LoVo (cell line): ENCODE results near the gene DPH3.

Source experiments
- DNase-seq: peaks from one replicate; pipeline ENCODE4 v3.0.0-alpha.2; 2016; ENCODE audit warnings: low spot score

DPH3 gene

DNA sequence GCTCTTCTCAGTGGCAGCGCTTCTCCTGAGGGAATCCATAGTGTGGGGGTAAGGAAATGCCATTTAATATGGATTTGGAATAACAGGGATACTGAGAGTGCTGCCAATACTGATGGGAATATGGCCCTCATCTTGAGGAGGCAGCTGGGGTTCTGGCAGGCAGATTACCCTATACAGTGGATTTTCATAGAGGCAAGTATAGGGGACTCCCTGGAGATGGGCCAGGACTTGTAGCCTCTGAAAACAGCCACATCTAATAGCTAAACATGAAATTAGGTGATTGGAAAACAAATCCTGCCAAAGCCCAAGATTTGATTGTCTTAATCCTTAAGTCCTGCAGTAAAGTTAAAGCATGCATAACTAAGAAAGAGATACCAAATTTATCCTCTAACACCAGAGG is 30.9 kb downstream of the DPH3 start:
- no peak for DNase-seq

GRCh38 chr3:16231983-16232382 is 32.8 kb downstream of the DPH3 start:
- DNase-seq: no peak

GRCh38 chr3:16229681-16230080 is 35.1 kb downstream of the DPH3 start:
- DNase-seq: no peak

DNA sequence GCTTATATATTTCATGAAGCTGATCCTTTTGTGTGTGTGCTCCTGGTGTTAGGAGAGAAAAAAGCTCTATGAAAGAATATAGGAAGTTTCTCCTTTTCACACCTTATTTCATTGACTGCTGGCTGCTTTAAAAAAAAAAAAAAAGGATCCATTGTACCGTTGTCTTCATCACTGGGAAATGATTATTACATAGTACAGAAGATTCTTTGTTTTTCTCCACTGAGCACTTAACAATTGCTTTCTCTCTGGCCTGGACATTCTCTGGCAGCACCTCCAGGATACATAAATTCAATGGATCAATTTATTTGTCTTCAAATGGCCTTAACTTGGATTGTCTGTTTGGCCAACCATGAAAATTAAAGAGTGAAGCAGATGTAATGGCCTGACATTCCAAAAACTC is 37.2 kb downstream of the DPH3 start:
- DNase-seq: no peak

GRCh38 chr3:16224325-16224724 is 40.4 kb downstream of the DPH3 start:
- no peak for DNase-seq

GRCh38 chr3:16222547-16222946 is 42.2 kb downstream of the DPH3 start:
- DNase-seq: no peak

DNA sequence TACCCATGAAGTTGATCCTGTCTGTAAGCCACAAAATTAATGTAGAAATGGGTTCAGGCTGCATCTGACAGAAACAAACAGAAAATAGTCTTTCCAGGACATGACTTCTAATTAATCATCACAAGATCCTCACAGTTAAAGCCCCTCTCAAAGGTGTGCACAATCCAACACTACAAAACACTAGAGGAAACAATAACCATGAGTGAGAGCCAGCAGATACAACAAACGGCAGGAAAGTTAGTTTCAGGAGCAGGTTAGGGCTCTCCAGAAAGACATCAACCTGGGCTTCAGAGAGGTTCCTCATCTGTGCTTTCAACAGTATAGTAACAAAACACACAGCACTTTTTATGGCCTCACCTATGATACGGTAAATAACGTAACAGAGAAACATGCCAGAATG is 42.8 kb downstream of the DPH3 start:
- no peak for DNase-seq

DNA sequence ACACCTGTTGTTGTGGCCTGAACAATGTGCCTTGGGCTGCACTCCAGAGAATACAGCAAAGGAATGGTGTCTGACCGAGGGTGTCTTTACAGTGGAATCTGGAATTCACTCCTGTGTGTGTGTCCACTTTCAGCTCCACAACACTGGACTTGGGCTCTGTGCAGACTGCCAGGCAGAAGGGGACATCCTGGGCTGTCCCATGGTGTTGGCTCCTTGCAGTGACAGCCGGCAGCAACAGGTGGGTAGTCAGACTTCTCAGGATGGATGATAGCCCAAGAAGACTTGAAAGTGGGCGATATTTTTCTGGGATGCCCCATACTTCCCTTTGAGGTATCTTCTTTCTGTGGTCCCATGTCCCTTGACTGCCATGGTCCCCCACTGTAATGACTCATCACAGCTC is 45.0 kb downstream of the DPH3 start:
- DNase-seq: no peak

- DNase-seq: no peak
These were observed 48.3 kb downstream of the DPH3 start for GRCh38 chr3:16216373-16216935.

DNA sequence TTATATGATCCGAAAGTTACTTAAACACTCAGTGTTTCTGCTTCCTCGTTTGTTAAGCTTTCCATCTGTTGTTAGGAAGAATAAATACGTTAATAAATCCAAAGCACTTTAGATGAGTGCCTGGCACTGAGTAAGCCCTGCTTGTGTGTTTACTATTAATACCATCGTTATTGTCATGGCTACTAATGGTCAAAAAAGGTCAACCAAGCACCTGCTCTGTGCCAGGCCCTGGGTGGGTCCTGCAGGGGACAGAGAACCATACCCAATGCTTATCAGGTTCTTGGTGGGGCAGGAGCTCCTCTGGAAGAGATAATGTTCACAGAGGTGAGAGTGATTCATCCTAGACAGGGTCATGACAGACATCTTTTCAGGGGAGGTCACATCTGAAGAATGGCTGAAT is 50.4 kb downstream of the DPH3 start:
- no peak for DNase-seq

DNA sequence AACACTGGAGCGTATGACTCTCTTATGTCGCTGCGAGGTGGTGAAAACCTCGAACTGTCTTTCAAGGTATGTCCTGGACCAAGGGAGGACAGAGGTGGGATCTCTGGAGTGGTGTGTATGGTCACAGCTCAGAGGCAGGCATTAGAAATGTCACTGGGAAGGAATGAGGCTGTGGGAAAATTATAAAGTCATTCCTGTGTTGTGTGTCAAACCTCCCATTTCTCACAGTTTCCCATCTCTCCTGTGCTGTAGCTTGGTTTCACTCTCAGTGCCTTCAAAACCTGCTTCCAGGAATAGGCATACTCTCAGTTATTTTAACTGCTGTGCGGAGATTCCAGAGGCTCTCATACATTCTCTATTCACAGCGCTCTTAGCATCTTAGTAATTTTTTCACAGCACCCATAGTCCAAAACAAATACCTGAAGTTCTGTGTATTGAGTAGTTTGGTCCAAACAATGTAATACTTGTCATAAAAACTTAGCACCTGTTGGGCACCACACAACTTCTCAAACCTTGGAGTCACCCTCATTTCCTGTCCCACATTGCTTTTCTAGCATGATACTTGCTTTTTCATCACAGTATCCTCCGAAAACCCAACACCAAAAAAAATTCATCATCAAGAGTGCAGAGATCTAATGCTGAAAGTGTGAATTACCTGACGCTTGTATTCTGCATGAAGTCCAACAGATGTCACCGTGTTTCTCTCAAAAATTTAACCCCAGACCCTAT is 53.4 kb downstream of the DPH3 start:
- DNase-seq: no peak
